GM12891 (cell line): ENCODE data around the gene C12orf57.

ENCODE experiments used
- POLR2A ChIP-seq: IDR thresholded peaks from 2 replicates; pipeline ENCODE4 v1.6.1; 2011; ENCODE audit warnings: low read depth, low read length, control low read depth
- TAF1 ChIP-seq: IDR thresholded peaks from 2 replicates; pipeline ENCODE4 v1.6.1; 2011; ENCODE audit warnings: low read depth, low read length, control low read depth

GRCh38 chr12:6948873-6949594, 5.2 kb downstream of the C12orf57 start:
- TF ChIP-seq POLR2A (no peak), TAF1 (no peak)
